H1 (cell line): Measurements from ENCODE around the gene WDR5. TPM values are rescaled to one million over a fixed set of nuclear protein-coding genes. Genes with fewer than 3 reads are reported as not detected.

Experiments used
- CHD7 ChIP-seq: fragments of 300-600 bp; sonication (generic); IDR thresholded peaks from 2 replicates; pipeline ENCODE4 v1.7.1; 2012; ENCODE audit warnings: low read length, moderate library complexity, mild to moderate bottlenecking, inconsistent platforms; ENCODE audit not compliant: insufficient replicate concordance
- CREB1 ChIP-seq: IDR thresholded peaks from 2 replicates; pipeline ENCODE4 v1.6.1; 2012; ENCODE audit warnings: inconsistent platforms
- GABPA ChIP-seq: IDR thresholded peaks from 2 replicates; pipeline ENCODE4 v1.6.1; 2011; ENCODE audit warnings: mild to moderate bottlenecking, low read length, moderate library complexity, borderline replicate concordance; ENCODE audit not compliant: insufficient read depth
- HDAC2 ChIP-seq, 2 experiments: fragments of 300-600 bp in 1 of 2; sonication (generic) in 1 of 2; IDR thresholded peaks; 2 replicates each; pipeline ENCODE4 v1.6.1; 2011 to 2012; ENCODE audit warnings: low read depth in 2 of 2, low read length in 2 of 2, mild to moderate bottlenecking in 2 of 2, moderate library complexity in 2 of 2, borderline replicate concordance in 1 of 2, inconsistent platforms in 1 of 2
- JUN ChIP-seq: IDR thresholded peaks from 2 replicates; pipeline ENCODE4 v1.6.1; 2011; ENCODE audit warnings: low read depth, mild to moderate bottlenecking, improper control_type of control experiment, low read length
- KDM1A ChIP-seq: fragments of 200-600, 300-600 bp; sonication (generic); IDR thresholded peaks from 2 replicates; pipeline ENCODE4 v1.7.1; 2016; ENCODE audit warnings: mild to moderate bottlenecking, low read length, borderline replicate concordance
- RBBP5 ChIP-seq: IDR thresholded peaks from 2 replicates; pipeline ENCODE4 v1.7.1; 2012; ENCODE audit warnings: low read depth, mild to moderate bottlenecking, inconsistent platforms, low read length, moderate library complexity, borderline replicate concordance
- RNF2 ChIP-seq: fragments of 200-900, 300-1000 bp; sonication (generic); IDR thresholded peaks from 2 replicates; pipeline ENCODE4 v1.7.1; 2016; ENCODE audit warnings: borderline replicate concordance, low read depth, mild to moderate bottlenecking, antibody characterized with exemption, low read length; ENCODE audit not compliant: poor library complexity, severe bottlenecking; ENCODE audit errors: missing control alignments
- ZNF274 ChIP-seq: IDR thresholded peaks from 2 replicates; pipeline ENCODE4 v1.7.0; 2012; ENCODE audit warnings: low read length, borderline replicate concordance; ENCODE audit errors: extremely low read depth
- polyA plus RNA-seq, 7 experiments: library from polyadenylated mRNA; depleted of rRNA in 3 of 7; stranded (reverse) in 5 of 7; unstranded in 2 of 7; fragments of >200 nt in 5 of 7; fragments of 200-250 nt in 2 of 7; gene quantifications; 1 replicate in 5 of 7; 2 replicates in 1 of 7; 4 replicates in 1 of 7; pipeline versions ENCODE4 v1.2.1 to v1.2.3, GENCODE V29; 2011 to 2013; ENCODE audit warnings: missing spikeins in 2 of 7, mixed read lengths in 2 of 7
- total RNA-seq: library from RNA; stranded (reverse); fragmentation: NEBNext Ultra II Directional; extraction: Animal tissue kit (Norgen Biotek cat#: 25700); gene quantifications from 2 replicates; pipeline ENCODE4 v1.2.1, GENCODE V29; 2021

WDR5 gene
- total and polyA plus RNA-seq, 2 of the 8 experiments (the other 6 are each of a cell fraction or from before 2014, with no cell fraction given): 38.4 to 68.1 TPM

- TF ChIP-seq CHD7 (no peak), ZNF274 (no peak), RNF2 (no peak), GABPA (no peak), HDAC2 (IDR thresholded peaks at IDR 0.05; ENCODE audit: borderline replicate concordance in 1 of 2, low read depth in 2 of 2, low read length in 2 of 2) (no peak), JUN (no peak), CREB1 (no peak), RBBP5 (no peak), KDM1A (no peak)
- TF ChIP-seq, all 59 proteins: peak for 0
These were observed 9.4 kb downstream of the WDR5 start (continued) for GRCh38 chr9:134145262-134145661.
